NCI-H82 (cell line): ENCODE data around the gene ZBED2.
A peak's percentile ranks its signal among the peaks of the same experiment; 100 is the strongest.
"Not testable (repeated sequence)": the region's sequence is repeated elsewhere in the genome, so short reads cannot be mapped to it uniquely, and the experiment has no call there.

ENCODE experiments used
- DNase-seq: peaks from one replicate; lab custom pipeline; 2025; lab: John Stamatoyannopoulos, UW

ZBED2 gene

DNA sequence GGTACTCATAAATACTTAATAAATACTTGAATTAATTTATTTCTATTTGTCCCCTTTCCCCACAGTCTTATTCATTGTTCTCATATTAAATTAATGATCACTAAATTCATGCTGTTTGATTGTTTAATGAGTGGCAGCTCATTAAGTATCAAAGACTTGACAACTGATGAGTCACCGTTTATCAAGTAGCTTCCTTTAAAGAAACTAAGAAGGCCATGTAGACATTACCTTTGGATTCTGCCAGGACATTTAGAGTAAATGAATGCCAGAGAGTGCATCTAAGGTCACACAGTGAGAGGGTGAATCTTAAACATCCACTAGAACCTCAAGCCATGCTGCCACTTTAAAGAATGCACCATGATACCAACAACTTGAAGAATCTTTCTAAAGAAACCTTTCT lies 23.9 kb downstream of the ZBED2 start:
- DNase-seq, result no peak

DNA sequence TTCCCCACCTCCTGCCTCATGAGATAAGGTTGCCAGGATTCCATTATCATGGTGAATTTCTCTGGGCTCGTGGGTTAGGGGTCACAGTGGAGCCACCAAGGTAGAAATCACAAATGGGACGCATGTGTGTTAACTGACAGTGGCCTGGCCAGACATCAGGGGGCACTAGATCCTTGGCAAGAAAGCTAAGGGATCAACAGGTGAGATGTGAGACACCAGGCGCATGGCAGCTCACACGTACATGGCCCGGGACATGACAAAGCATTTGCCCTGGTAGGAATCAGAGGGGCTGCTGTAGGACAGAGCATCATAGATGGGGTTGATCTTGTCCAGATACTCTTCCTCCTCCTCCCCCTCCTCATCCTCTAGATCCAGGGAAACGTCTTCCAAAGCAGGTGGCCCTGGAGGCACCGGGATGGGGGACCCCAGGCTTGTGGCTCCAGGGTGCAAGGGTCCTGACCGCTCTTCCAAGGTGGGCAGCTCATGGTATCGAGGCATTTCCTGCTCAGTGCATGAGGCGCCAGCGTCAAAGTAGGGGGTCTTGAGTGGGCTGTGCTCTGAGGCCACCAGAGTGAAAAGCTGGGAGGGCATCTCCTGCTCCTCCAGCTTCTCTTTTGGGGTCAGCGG lies 24.6 kb downstream of the ZBED2 start:
- DNase-seq, result no peak

DNA sequence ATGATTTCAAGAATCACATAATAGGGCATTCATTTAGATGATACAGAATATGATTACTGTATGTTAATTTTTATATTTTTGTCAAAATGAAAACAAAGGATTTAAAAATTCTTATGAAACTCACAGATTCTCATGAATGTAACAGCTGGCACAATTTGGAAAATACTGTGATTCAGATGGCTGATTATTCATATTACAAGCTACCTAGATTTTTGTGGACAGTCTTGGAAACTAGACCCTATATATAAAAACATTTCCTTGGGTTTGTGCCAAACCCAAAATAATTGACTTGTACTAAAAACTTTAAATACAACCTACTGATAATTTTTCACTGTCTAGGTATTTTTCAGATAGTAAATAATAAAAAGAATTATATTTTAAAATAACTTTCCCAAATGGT lies 26.2 kb downstream of the ZBED2 start:
- no peak for DNase-seq

DNA sequence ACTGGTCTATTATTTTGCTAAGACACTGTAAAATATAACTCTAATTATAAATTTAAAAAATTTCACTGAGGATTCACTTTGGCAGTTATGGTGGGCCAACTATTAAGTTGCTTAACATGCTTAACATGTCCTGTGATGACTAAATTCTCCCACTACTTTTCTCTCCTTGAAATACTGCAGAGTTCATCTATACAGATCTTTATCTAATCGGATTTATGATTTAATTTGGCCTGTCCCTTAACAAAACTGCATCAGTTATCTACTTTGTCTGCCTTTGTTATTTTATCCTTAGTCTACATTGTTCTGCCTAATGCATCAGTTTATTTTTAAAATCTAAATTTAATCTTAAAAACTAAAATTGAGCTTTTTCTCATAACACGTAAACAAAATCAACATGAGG lies 26.8 kb downstream of the ZBED2 start:
- DNase-seq, result peak; percentile 36

DNA sequence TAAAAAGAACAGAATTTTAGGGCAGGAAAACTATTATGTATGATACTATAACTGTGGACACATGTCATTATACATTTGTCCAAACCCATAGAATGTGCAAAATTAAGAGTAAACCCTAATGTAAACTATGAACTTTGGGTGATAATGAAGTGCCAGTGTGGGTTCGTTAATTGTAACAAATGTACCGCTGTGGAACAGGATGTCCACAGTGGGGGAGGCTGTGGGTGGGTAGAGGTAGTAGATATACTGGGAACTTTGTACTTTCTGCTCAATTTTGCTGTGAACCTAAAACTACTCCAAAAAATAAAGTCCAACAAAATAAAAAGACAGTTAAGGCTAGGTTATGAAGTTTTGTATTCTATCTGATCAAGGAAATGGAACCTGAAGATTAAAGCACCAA lies 28.3 kb downstream of the ZBED2 start:
- no peak for DNase-seq

DNA sequence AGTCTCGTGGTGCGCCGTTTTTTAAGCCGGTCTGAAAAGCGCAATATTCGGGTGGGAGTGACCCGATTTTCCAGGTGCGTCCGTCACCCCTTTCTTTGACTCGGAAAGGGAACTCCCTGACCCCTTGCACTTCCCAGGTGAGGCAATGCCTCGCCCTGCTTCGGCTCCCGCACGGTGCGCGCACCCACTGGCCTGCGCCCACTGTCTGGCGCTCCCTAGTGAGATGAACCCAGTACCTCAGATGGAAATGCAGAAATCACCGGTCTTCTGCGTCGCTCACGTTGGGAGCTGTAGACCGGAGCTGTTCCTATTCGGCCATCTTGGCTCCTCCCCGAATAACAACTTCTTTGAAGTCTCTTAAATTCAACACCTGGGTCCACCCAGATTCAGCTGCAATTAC lies 33.2 kb downstream of the ZBED2 start:
- DNase-seq, result not testable (repeated sequence)

DNA sequence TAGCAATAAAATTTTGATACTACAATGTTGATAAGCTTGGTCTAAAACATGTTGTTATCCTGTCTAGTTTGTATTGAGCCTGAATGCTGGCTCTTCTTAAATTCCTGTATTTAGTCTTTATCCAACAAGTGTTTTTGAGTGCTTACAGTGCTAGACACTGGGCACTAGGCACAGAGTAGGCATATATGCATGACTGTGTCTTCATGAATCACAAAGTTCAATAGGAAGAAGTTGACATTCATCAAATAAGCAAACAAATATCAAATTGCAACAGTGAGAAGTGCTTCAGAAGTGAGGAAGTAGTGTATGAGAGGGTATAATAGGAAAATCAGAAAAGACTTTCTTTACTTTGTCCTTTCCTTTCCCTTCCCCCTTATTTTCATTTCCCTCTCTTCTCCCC lies 46.4 kb downstream of the ZBED2 start:
- no peak for DNase-seq

DNA sequence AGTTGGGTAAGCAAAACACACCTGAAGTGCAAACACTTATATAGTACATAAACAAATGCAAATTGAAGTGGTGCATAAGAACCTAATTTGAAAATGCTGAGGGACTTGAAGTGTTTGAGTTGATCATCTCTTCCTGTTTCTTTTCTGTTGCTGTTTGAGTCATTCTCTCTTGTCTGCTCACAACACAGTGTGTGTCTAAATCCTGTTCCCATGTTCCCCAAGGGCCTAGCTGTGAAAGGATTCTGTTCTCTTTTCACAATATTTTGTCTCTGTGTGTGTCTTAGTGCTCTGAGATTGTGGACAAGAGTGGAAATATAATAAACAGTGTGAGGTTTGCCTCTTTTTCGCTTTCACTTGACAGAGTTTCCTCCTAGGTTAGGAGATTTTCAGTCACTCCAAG lies 47.1 kb downstream of the ZBED2 start:
- no peak for DNase-seq

DNA sequence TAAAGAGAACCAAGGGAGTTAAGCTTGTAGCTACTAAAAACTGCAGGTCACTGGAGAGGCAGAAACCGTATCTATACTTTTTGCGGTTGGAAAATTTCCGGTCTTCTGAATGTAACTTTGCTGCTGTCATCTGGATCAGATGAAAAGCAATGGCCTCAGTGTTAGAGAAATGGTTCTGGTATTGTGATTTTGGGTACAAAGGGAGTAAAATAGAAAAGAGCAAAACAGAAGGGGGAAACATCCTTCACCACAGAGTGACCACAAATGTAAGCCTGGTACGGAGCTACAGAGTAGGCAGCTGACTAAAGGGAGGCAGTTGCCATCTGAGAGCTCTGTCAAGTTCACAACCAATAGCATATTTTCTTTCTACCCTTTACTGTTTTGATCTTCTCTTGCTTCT lies 47.5 kb downstream of the ZBED2 start:
- no peak for DNase-seq

DNA sequence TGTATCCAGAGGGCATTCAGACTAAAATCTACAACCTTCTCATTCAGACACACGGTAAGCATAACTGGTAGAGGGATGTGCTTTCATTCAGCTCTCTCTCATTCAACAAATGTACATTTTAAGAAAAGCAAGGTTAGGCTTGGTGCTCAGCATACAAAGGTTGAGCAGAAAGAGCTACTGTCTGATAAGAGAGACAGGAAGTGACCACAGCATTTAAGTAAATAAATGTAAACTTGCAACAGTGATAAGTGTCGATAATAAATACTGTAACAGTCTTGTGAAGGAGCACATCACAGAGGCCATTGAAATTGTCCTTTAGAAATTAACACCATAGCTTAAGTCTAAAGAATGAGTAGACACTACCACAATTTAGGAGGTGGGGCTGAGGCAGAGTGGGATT lies 49.8 kb downstream of the ZBED2 start:
- DNase-seq, result no peak
